GM12872 (cell line): ENCODE measurements around the gene RSPH9.

Source experiments
- CTCF ChIP-seq: IDR thresholded peaks from 3 replicates; pipeline ENCODE4 v1.5.1; 2011; ENCODE audit warnings: low read depth, mild to moderate bottlenecking, low read length, moderate library complexity; ENCODE audit not compliant: insufficient read depth

The RSPH9 gene

GRCh38 chr6:43644940-43645612, at the start of gene RSPH9:
Gene RSPH9 (plus strand): TSS chr6:43645036. CDS start chr6:43645099, 63 bp downstream.
- TF ChIP-seq CTCF, result no peak

GRCh38 chr6:43600595-43600994, 44.2 kb upstream of the RSPH9 start:
- TF ChIP-seq CTCF, result no peak

- no peak for TF ChIP-seq CTCF
These were observed 40.7 kb upstream of the RSPH9 start for GRCh38 chr6:43604174-43604573.

GRCh38 chr6:43606019-43606418, 38.8 kb upstream of the RSPH9 start:
- TF ChIP-seq CTCF, result no peak

- peak; percentile 88 for TF ChIP-seq CTCF
These were observed 36.5 kb upstream of the RSPH9 start for GRCh38 chr6:43608310-43608763.

- no peak for TF ChIP-seq CTCF
These were observed 36.0 kb upstream of the RSPH9 start for GRCh38 chr6:43608807-43609206.

GRCh38 chr6:43609402-43609801, 35.4 kb upstream of the RSPH9 start:
- no peak for TF ChIP-seq CTCF

GRCh38 chr6:43610431-43610830, 34.4 kb upstream of the RSPH9 start:
- TF ChIP-seq CTCF, result no peak
